ENCODE data around the gene DCAF7.

- TF ChIP-seq CTCF (conservative IDR thresholded peaks at IDR 0.05; ENCODE audit: low read depth, low read length): no peak
- no peak for TF ChIP-seq RAD21 (IDR thresholded peaks at IDR 0.05; ENCODE audit: low read length)
- TF ChIP-seq CHD1 (IDR thresholded peaks at IDR 0.05; ENCODE audit: low read depth, low read length): no peak
- TF ChIP-seq POLR2A (IDR thresholded peaks at IDR 0.05; ENCODE audit: low read depth, low read length): no peak
- TF ChIP-seq CEBPB (IDR thresholded peaks at IDR 0.05; ENCODE audit: low read depth, low read length): no peak
- no peak for TF ChIP-seq SMC3 (IDR thresholded peaks at IDR 0.05; ENCODE audit: low read depth, low read length)
These were observed 12.1 kb upstream of the DCAF7 start for GRCh38 chr17:63537991-63538692.

Data from IMR-90 (cell line).